Esophagus mucosa (tissue), 1 donor: Measurements from ENCODE around the gene FAM32A. TPM values are rescaled to one million over a fixed set of nuclear protein-coding genes. Genes with fewer than 3 reads are reported as not detected.
A peak's percentile ranks its signal among the peaks of the same experiment; 100 is the strongest.
"Not testable (repeated sequence)": the region's sequence is repeated elsewhere in the genome, so short reads cannot be mapped to it uniquely, and the experiment has no call there.

Experiments
- ATAC-seq: fragments of 200-7000 bp; cut with Tn5 transposase; one replicate; pipeline ENCODE4 v1.9.1; 2020
- total RNA-seq: library from RNA; stranded (reverse); gene quantifications from one replicate; pipeline ENCODE4 v1.2.4, GENCODE V29; 2023
- donor health status: DM: yes; HTN: yes; CAD: no.

Gene FAM32A
- total RNA-seq, 1 donor from 2014 or later: 40.4 TPM

- ATAC-seq: no peak
Observed at GRCh38 chr19:16164222-16164890, 20.9 kb upstream of the FAM32A start.

GRCh38 chr19:16166417-16166816, 18.8 kb upstream of the FAM32A start:
- no peak for ATAC-seq

- ATAC-seq: no peak
Observed at GRCh38 chr19:16167055-16167454, 18.2 kb upstream of the FAM32A start.

GRCh38 chr19:16168465-16169081, 16.6 kb upstream of the FAM32A start:
- no peak for ATAC-seq

- ATAC-seq: no peak
Observed at GRCh38 chr19:16170134-16170533, 15.1 kb upstream of the FAM32A start.

DNA sequence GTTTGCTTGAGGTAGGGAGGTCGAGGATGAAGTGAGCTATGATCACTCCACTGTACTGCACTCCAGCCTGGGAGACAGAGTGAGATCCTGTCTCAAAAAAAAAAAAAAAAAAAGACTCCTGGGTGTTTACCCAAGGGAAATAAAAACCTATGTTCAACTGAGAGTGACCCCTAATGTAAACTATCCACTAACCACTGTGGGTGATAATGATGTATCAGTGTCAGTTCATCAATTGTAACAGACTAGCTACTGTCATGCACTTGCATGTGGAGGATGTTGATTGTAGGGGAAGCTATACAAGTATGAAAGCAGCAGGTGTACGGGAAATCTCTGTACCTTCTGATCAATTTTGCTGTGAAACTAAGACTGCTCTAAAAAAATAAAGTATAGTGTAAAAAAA, 9.3 kb upstream of the FAM32A start:
- ATAC-seq: no peak

GRCh38 chr19:16178866-16179265, 6.3 kb upstream of the FAM32A start:
- not testable (repeated sequence) for ATAC-seq

DNA sequence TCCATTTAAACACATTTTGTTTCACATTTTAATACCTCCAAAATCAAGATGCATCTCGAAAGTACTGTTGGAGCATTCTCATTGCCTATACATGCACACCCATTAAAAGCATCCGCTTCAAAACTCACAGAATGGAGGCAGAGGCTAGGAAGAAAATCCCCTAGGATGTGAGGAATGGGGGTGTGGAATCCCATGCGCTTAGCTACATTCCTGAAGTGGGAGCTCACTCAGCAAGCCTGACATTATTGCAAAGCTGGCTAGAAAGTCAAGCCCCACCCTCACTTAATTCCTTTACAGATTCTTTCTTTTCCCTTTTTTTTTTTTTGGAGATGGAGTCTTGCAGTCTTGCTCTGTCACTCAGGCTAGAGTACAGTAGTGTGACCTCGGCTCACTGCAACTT, 4.6 kb upstream of the FAM32A start:
- ATAC-seq: no peak

GRCh38 chr19:16184665-16185122, 516 bp upstream of the FAM32A start:
- no peak for ATAC-seq

DNA sequence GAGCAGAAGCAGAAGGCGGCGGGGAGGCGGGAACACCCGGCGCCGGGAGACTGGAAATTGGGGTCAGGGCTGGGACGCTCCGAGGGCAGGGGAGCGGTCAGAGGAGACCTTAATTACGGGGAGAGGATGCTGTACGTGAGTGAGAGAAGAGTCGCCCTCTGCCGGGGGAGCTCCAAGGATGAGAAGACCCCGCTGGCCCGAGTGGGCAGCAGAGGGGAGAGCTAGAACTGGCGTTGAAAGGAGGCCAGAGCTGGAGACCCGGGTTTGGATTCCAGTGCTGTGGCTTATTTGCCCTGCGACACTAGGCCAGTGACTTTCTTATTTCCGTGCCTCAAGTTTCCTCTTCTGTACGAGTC, 536 bp downstream of the FAM32A start:
- ATAC-seq: peak; percentile 18

DNA sequence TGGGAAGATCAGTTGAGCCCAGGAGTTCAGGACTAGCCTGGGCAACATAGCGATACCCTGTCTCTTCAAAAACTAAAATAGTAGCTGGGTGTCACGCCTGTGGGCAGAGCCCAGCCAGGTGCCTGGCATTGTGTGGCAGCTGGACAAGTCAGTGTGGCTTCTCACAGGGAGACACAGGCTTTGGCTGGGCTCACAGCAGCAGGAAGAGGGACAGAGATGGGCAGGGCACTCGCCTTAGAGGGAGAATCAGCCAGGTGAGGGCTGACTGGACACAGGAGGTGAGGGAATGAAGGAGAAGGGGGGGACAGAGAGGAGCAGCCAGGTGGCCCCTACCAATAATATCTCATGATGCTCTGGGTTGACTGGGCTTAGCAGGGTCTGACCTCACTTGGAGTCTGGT, 3.3 kb downstream of the FAM32A start:
- ATAC-seq: no peak

DNA sequence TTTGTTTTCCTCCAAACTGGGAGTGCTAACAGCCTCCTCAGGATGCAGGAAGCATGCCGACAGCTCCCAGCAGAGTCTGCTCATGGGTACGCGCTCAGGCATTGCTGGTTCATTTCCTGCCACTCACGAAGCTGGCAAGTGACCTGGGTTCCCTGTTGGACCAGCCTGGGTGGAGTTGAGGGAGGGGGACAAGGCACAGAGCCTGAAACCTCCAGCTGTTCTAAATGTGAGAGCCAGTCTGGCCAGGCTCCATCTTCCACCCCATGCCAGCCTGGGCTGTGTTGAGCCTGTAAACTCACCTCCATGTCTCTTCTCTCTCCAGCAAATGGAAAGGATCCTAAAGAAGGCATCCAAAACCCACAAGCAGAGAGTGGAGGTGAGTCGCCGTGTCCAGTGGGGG, 5.0 kb downstream of the FAM32A start:
- ATAC-seq: no peak

GRCh38 chr19:16190736-16191135, 5.5 kb downstream of the FAM32A start:
- no peak for ATAC-seq

DNA sequence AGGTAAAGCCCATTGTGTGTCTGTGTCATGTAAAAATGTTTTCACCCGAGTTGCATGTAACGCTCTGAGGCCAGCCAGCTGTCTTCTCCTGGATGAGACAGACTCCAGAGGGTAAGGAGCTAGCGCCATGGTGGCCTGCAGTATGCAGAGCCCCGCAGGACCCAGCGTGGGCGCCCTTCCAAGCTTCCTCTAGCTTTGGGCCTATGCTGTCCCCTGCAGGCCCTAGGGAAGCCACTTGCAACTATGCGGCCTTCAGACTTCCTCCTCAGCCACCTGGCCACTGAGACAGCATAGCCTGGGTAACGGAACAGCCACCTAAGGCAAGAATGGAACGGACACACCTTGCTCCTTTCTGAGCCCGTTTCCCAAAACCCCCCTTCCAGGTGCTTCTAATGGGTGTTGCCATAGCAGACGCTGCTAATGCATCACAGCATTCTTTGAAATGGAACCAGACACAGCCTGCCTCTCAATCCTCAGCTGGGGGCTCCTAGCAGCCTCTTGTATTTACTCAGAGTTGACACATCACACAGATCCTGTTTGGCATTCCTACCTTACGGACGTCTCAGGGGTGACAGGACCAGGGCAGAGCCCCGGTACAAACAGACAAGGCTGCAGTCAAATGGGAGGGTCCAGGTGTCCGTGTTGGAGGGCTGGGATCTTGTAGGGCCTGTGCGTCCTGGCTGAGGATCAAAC, 6.2 kb downstream of the FAM32A start:
- no peak for ATAC-seq

- ATAC-seq: no peak
Observed at GRCh38 chr19:16193466-16193865, 8.3 kb downstream of the FAM32A start.

- ATAC-seq: peak; percentile 1
Observed at GRCh38 chr19:16197188-16197621, 12.0 kb downstream of the FAM32A start.

GRCh38 chr19:16197622-16198369, 12.6 kb downstream of the FAM32A start, which contains the start of gene AP1M1:
TSS of gene AP1M1 (plus strand) at chr19:16197911. CDS start at chr19:16198027, 116 bp downstream.
- ATAC-seq: peak; percentile 93

DNA sequence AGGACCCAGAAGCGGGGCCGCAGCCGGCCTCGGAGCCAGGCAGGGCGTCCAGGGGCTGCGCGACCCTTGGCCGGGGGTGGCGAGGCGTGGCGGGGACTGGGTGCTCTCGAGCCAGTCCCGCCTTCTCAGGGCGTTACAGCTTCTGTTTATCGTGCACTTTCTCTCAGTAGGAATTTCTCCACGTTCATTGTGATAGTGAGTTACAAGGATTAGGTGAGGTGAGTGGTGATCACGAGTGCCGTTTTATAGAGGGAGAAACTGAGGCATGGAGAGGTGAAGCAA, 13.1 kb downstream of the FAM32A start:
- peak; percentile 1 for ATAC-seq

DNA sequence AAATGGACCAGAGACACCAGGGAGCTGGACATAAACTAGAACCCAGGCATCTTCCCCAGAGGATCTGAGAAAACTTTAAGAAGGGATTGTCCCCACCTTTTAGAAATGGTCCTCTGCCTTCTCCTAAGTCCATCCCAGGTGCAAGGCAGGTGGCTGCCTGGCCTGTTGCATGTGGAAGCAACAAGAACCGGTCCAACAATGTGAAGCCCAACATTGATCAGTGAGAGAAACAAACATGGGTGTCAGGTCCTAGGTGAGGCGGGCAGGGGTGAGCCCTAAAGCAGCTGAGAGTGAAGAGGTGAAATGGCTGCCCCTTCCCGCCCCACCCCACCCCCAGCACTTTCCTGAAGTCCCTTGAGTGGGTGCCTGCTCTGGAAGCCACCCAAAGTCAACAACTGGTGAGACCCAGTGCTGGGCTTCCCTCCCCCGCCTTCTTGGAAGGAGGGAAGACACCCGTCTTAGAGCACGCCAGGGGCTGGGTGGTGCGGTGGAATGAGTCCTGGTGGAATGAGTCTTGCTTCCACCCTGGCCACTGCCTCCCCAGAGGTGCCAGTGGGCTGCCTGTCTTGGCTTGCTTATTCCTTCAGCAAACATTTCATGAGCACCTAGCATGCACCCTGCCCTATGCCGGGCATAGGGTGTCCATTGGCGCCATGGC, 14.2 kb downstream of the FAM32A start:
- no peak for ATAC-seq

DNA sequence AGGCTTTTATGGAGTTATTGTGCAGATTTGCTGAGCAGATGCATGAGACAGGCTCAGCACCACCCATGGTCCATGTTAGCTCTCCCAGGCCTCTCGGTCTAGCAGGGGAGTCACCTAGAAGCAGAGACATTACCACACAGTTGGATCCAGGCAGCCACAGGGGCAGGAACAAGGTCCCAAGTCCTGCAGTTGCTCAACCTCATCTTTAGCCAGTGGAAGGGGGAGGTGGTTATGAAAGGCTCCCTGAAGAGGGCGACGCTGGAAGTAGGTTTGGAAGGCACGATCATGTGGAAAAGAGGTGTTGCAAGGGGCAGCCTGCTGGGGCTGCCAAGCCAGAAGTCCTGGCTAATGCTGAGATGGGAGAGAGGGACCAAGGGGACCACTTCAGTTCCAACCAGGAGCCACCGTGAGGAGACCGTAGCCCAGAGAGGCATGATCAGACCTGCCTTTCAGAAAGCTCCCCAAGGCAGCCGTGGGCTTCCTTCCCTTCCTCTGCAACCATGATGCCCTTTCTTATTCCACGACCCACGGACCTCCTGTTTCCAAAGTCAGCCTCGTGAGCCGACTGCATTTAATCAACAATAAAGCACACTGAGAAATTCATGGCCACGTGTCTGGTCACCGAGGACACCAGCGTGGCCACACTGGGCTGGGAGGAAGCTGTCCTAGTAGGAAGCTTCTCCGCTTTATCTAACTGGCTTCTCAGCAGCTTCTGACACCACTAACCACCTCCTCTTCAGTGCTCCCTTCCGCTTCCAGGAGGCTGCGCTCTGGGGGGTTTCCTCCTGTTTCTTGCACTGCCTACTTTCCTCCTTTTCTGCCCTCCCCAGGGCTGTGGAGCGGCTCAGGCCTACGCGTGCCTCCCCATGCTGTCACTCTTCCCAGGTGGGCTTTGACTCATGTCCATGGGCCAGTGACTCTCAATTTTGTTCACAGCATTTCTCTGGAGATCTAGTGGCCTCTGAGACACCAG, 15.1 kb downstream of the FAM32A start:
- ATAC-seq: no peak

DNA sequence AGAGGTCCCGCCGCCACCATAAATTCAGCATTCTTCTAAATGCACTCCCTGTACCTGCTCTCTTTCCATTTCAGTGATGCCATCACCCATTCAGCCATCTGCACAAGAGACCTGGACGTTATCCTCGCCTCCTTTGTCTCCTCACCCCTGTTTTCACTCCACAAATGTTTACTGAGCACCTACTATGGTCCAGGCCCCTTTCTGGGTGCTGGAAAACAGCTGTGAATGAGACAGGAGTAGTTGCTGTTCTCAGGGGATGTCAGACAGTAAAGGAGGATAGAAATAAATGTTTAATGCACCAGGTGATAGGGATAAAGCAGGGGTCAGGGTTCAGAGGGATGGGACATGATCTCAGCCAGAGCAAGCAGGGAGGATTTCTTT, 15.8 kb downstream of the FAM32A start:
- ATAC-seq: no peak
